HCT116 (cell line): Measurements from ENCODE around the gene NAA80. TPM values are rescaled to one million over a fixed set of nuclear protein-coding genes. Genes with fewer than 3 reads are reported as not detected.

ENCODE experiments used
- ATAC-seq: fragments of 200-7000 bp; cut with Tn5 transposase; 2 replicates; pipeline ENCODE4 v1.9.1; 2020; ENCODE audit warnings: mild to moderate bottlenecking, moderate library complexity
- BruUV-seq: library from RNA; stranded (reverse); fragments of 400-500 nt; replicated peaks from 2 replicates; lab custom pipeline; 2021; lab: Mats Ljungman, UMichigan
- CTCF ChIA-PET: fragments of 300-600 bp; sonication (Branson Sonifier 250); formaldehyde crosslinking; loops from one replicate; lab custom pipeline; 2021; ENCODE audit warnings: antibody characterized with exemption; lab: Charles Lee
- POLR2A ChIA-PET: fragments of 300-600, 350-600 bp; sonication (Branson Sonifier 250); formaldehyde crosslinking; loops from one replicate; lab custom pipeline; 2021; ENCODE audit warnings: antibody characterized with exemption; lab: Charles Lee
- RAD21 ChIA-PET, 2 experiments: fragments of 300-600 bp; sonication (Branson Sonifier 250); formaldehyde crosslinking; loops; one replicate each; lab custom pipeline; 2023; ENCODE audit warnings: low total read pairs in 2 of 2; ENCODE audit not compliant: uncharacterized antibody in 2 of 2, unreplicated experiment in 2 of 2, low non-redundant PET in 1 of 2; lab: Charles Lee
- DNase-seq: peaks from one replicate; pipeline ENCODE4 v3.0.0-alpha.2; 2010; ENCODE audit warnings: low read depth, low spot score
- H2AFZ ChIP-seq: fragments of 200-600 bp; shearing (Covaris generic), sonication (generic); 2 replicates; pipeline ENCODE4 v1.6.1; 2017; ENCODE audit warnings: low read depth, mixed run types, mixed read lengths, antibody characterized with exemption, low read length; ENCODE audit not compliant: poor library complexity, severe bottlenecking
- H3K27ac ChIP-seq: 2 replicates; pipeline ENCODE4 v1.5.1; 2012; ENCODE audit warnings: low read depth, low read length
- H3K27me3 ChIP-seq: fragments of 200-600 bp; sonication (generic); 2 replicates; pipeline ENCODE4 v1.6.1; 2016; ENCODE audit warnings: mixed run types, low read length, mixed read lengths; ENCODE audit not compliant: insufficient read depth
- H3K36me3 ChIP-seq, 2 experiments: fragments of 200-500 bp in 1 of 2; fragments of 200-600 bp in 1 of 2; sonication (Bioruptor generic) in 1 of 2; sonication (generic) in 1 of 2; 2 replicates each; pipeline versions ENCODE4 v1.5.1 to v1.6.1; 2014 to 2016; ENCODE audit warnings: low read length in 2 of 2, inconsistent platforms in 1 of 2, mixed read lengths in 1 of 2, mixed run types in 1 of 2; ENCODE audit not compliant: insufficient read depth in 2 of 2, control insufficient read depth in 1 of 2
- H3K4me1 ChIP-seq, 2 experiments: fragments of 200-600 bp in 1 of 2; sonication (generic) in 1 of 2; 2 replicates each; pipeline versions ENCODE4 v1.5.1 to v1.6.1; 2012 to 2017; ENCODE audit warnings: low read length in 2 of 2, inconsistent platforms in 1 of 2, mild to moderate bottlenecking in 1 of 2, mixed read lengths in 1 of 2, mixed run types in 1 of 2, moderate library complexity in 1 of 2; ENCODE audit not compliant: insufficient read depth in 2 of 2, control insufficient read depth in 1 of 2
- H3K4me2 ChIP-seq: fragments of 200-600 bp; sonication (generic); 2 replicates; pipeline ENCODE4 v1.6.1; 2017; ENCODE audit warnings: mixed run types, low read length, mixed read lengths
- H3K4me3 ChIP-seq, 2 experiments: fragments of 200-600 bp in 1 of 2; sonication (generic) in 1 of 2; replicated peaks in 1 of 2; 2 replicates each; pipeline ENCODE4 v1.5.1; 2011 to 2016; ENCODE audit warnings: low read length in 2 of 2, control low read depth in 1 of 2, low read depth in 1 of 2, mild to moderate bottlenecking in 1 of 2, mixed read lengths in 1 of 2, mixed run types in 1 of 2
- H3K79me2 ChIP-seq: fragments of 200-600 bp; sonication (generic); 2 replicates; pipeline ENCODE4 v1.6.1; 2017; ENCODE audit warnings: mild to moderate bottlenecking, mixed run types, low read length, moderate library complexity, mixed read lengths; ENCODE audit not compliant: insufficient read depth
- H3K9ac ChIP-seq: fragments of 200-600 bp; sonication (generic); 2 replicates; pipeline ENCODE4 v1.6.1; 2016; ENCODE audit warnings: low read length, mixed read lengths
- H3K9me2 ChIP-seq: fragments of 200-600 bp; sonication (generic), shearing (Covaris generic); 2 replicates; pipeline ENCODE4 v1.6.1; 2017; ENCODE audit warnings: mixed run types, mild to moderate bottlenecking, moderate library complexity; ENCODE audit not compliant: insufficient read depth
- H3K9me3 ChIP-seq, 2 experiments: fragments of 200-500 bp in 1 of 2; fragments of 200-600 bp in 1 of 2; sonication (Bioruptor generic) in 1 of 2; sonication (generic) in 1 of 2; 2 replicates each; pipeline ENCODE4 v1.6.1; 2014 to 2017; ENCODE audit warnings: low read length in 2 of 2, mixed read lengths in 2 of 2, inconsistent platforms in 1 of 2, low read depth in 1 of 2, mild to moderate bottlenecking in 1 of 2, mixed run types in 1 of 2, moderate library complexity in 1 of 2; ENCODE audit not compliant: control insufficient read depth in 1 of 2, insufficient read depth in 1 of 2
- H4K20me1 ChIP-seq: fragments of 200-600 bp; sonication (generic), shearing (Covaris generic); 2 replicates; pipeline ENCODE4 v1.6.1; 2017; ENCODE audit warnings: mixed run types, mild to moderate bottlenecking, moderate library complexity; ENCODE audit not compliant: insufficient read depth
- CEBPB ChIP-seq: IDR thresholded peaks from 2 replicates; pipeline ENCODE4 v1.6.1; 2012; ENCODE audit warnings: low read depth
- EGR1 ChIP-seq: IDR thresholded peaks from 2 replicates; pipeline ENCODE4 v1.6.1; 2012; ENCODE audit warnings: low read depth
- EZH2phosphoT487 ChIP-seq: fragments of 200-600 bp; IDR thresholded peaks from 2 replicates; pipeline ENCODE4 v1.6.1; 2018; ENCODE audit warnings: antibody characterized with exemption, borderline replicate concordance
- FOSL1 ChIP-seq: IDR thresholded peaks from 2 replicates; pipeline ENCODE4 v1.6.1; 2012; ENCODE audit warnings: low read depth
- JUND ChIP-seq: IDR thresholded peaks from 2 replicates; pipeline ENCODE4 v1.6.1; 2012
- POLR2A ChIP-seq: IDR thresholded peaks from 2 replicates; pipeline ENCODE4 v1.7.0; 2011; ENCODE audit warnings: borderline replicate concordance; ENCODE audit not compliant: insufficient read depth, insufficient read length; ENCODE audit errors: extremely low read depth
- RAD21 ChIP-seq: IDR thresholded peaks from 2 replicates; pipeline ENCODE4 v1.6.1; 2012; ENCODE audit warnings: low read depth, mild to moderate bottlenecking
- SIN3A ChIP-seq: IDR thresholded peaks from 2 replicates; pipeline ENCODE4 v1.6.1; 2012; ENCODE audit warnings: low read depth
- SRF ChIP-seq: IDR thresholded peaks from 2 replicates; pipeline ENCODE4 v1.6.1; 2012; ENCODE audit warnings: low read depth
- ZFX ChIP-seq: fragments of 450-650 bp; IDR thresholded peaks from 2 replicates; pipeline ENCODE4 v1.6.1; 2017
- intact Hi-C: fragments of 100-400 bp; cut with micrococcal nuclease; formaldehyde crosslinking; loops from 2 replicates; pipeline ENCODE4 v1.10.0; 2022
- total RNA-seq: library from RNA; stranded (reverse); gene quantifications from one replicate; pipeline ENCODE4 v1.2.1, GENCODE V29; 2021; ENCODE audit not compliant: unreplicated experiment
- TF ChIP-seq, protein P1 (sequence below): IDR thresholded peaks from 2 replicates; pipeline ENCODE4 v1.6.1; 2012; ENCODE audit warnings: low read depth
- TF ChIP-seq, protein P2 (sequence below): IDR thresholded peaks from 2 replicates; pipeline ENCODE4 v1.6.1; 2012

The NAA80 gene
- total RNA-seq, 1 experiment from 2014 or later: 21.3 TPM

DNA sequence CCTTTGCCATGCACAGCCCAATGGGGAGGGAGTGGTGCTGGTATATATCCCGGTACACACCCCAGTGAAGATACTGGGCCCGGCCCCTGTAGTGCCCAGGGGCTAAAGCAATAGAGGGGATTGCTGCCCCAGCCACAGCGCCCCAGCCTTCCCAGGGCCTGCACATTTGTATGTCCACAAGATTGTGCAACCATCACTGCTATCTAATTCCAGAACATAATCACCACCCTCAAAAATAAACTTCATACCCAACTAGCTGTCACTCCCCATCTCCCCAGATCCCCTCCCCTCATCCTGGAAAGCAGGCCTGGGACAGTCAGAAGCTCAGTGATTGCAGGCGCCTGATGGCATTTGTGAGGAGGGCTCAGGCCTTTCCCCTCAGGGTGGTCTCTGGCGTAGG lies 49.7 kb downstream of the NAA80 start:
- Histone ChIP-seq H3K36me3 (peaks cover 0 to 3% of the 10 kb centered on the region in 2 experiments; a peak in 2 of 4 replicates), H3K9ac (peak overlapping the region; percentile 20; the same call in 1 of the 2 replicates), H3K79me2 (peaks cover 75% of the 10 kb centered on the region), H3K27me3 (no peaks in the 10 kb centered on the region), H3K4me1 (peaks cover 36 to 92% of the 10 kb centered on the region in 2 experiments), H2AFZ (no peak overlapping the region), H3K4me2 (peak overlapping the region; percentile 93; the same call in 1 of the 2 replicates), H3K9me3 (no peaks in the 10 kb centered on the region), H3K27ac (no peak overlapping the region), H4K20me1 (no peaks in the 10 kb centered on the region), H3K9me2 (no peaks in the 10 kb centered on the region), H3K4me3 (no peak overlapping the region)
- CTCF ChIA-PET: interaction anchor here (4.7 kb wide), 1 partner anchor 10 kb away, joined by 46 read pairs; no protein-coding TSS in a partner anchor
- RAD21 ChIA-PET: no interaction called here
- ATAC-seq (no peak), DNase-seq (no peak)
- POLR2A ChIA-PET: interaction anchor here (1.1 to 3.0 kb wide), 2 partner anchors 10 to 14 kb away, joined by 3 to 12 read pairs; partner anchors contain the start of gene GNAI2
- intact Hi-C loops: no loop called here
- no peak for TF ChIP-seq CEBPB
- TF ChIP-seq, protein P1, sequence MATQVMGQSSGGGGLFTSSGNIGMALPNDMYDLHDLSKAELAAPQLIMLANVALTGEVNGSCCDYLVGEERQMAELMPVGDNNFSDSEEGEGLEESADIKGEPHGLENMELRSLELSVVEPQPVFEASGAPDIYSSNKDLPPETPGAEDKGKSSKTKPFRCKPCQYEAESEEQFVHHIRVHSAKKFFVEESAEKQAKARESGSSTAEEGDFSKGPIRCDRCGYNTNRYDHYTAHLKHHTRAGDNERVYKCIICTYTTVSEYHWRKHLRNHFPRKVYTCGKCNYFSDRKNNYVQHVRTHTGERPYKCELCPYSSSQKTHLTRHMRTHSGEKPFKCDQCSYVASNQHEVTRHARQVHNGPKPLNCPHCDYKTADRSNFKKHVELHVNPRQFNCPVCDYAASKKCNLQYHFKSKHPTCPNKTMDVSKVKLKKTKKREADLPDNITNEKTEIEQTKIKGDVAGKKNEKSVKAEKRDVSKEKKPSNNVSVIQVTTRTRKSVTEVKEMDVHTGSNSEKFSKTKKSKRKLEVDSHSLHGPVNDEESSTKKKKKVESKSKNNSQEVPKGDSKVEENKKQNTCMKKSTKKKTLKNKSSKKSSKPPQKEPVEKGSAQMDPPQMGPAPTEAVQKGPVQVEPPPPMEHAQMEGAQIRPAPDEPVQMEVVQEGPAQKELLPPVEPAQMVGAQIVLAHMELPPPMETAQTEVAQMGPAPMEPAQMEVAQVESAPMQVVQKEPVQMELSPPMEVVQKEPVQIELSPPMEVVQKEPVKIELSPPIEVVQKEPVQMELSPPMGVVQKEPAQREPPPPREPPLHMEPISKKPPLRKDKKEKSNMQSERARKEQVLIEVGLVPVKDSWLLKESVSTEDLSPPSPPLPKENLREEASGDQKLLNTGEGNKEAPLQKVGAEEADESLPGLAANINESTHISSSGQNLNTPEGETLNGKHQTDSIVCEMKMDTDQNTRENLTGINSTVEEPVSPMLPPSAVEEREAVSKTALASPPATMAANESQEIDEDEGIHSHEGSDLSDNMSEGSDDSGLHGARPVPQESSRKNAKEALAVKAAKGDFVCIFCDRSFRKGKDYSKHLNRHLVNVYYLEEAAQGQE: no peak
- TF ChIP-seq, protein P2, sequence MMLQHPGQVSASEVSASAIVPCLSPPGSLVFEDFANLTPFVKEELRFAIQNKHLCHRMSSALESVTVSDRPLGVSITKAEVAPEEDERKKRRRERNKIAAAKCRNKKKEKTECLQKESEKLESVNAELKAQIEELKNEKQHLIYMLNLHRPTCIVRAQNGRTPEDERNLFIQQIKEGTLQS: no peak
- TF ChIP-seq RAD21: no peak
- no peak for TF ChIP-seq EZH2phosphoT487
- no peak for TF ChIP-seq POLR2A
- no peak for TF ChIP-seq SIN3A
- TF ChIP-seq EGR1: no peak
- no peak for TF ChIP-seq FOSL1
- no peak for TF ChIP-seq ZFX
- TF ChIP-seq JUND: no peak
- no peak for TF ChIP-seq SRF
- no TSS peak for BruUV-seq
